Skeletal muscle satellite cell (primary cell): Measurements from ENCODE around the gene NPTN.

Experiments
- H3K27me3 ChIP-seq: 2 replicates; pipeline ENCODE4 v1.7.0; 2013; ENCODE audit warnings: low read length; ENCODE audit not compliant: control insufficient read depth, insufficient read depth
- H3K36me3 ChIP-seq: 2 replicates; pipeline ENCODE4 v1.7.0; 2013; ENCODE audit warnings: mild to moderate bottlenecking, control low read depth, low read length; ENCODE audit not compliant: insufficient read depth
- H3K4me1 ChIP-seq: 2 replicates; pipeline ENCODE4 v1.7.0; 2013; ENCODE audit warnings: low read length; ENCODE audit not compliant: control insufficient read depth, insufficient read depth
- H3K4me2 ChIP-seq: 2 replicates; pipeline ENCODE4 v1.7.0; 2013; ENCODE audit warnings: mild to moderate bottlenecking, low read length
- H3K4me3 ChIP-seq: 2 replicates; pipeline ENCODE4 v1.7.0; 2013; ENCODE audit warnings: low read length
- H3K9ac ChIP-seq: 2 replicates; pipeline ENCODE4 v1.7.0; 2013; ENCODE audit warnings: mild to moderate bottlenecking, low read depth, low read length, moderate library complexity
- H3K9me3 ChIP-seq: replicated peaks from 2 replicates; pipeline ENCODE4 v1.7.0; 2013; ENCODE audit warnings: mild to moderate bottlenecking, control low read depth, low read length

Gene NPTN

DNA sequence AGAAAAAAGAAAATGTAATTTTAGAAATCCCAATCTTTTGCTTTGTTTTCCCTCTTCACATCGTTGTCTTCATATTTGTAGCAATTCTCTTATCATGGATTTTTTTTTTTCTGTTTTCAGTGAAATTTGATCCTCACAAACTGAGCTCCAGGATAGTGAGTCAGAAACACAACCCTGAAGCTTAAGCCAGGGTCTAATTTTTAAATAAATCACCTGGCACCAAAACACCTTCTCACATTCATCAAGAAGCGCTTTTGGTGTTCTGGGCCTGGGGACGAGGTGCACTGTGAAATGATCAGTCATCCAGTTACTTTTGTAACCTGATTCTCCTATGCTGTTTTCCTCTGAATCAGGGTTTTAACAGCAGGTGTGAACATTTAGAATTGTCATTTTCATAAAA lies 102.5 kb downstream of the NPTN start:
- H3K27me3 ChIP-seq, result no peaks in the 10 kb centered on the region
- no peak overlapping the region for H3K4me3 ChIP-seq
- H3K36me3 ChIP-seq, result no peaks in the 10 kb centered on the region
- no peaks in the 10 kb centered on the region for H3K9me3 ChIP-seq
- no peak overlapping the region for H3K4me2 ChIP-seq
- no peak overlapping the region for H3K9ac ChIP-seq
- no peaks in the 10 kb centered on the region for H3K4me1 ChIP-seq

- Histone ChIP-seq H3K4me1 (no peaks in the 10 kb centered on the region), H3K4me2 (no peak overlapping the region), H3K4me3 (no peak overlapping the region), H3K27me3 (no peaks in the 10 kb centered on the region), H3K9me3 (no peaks in the 10 kb centered on the region), H3K36me3 (no peaks in the 10 kb centered on the region), H3K9ac (no peak overlapping the region)
Observed at GRCh38 chr15:73527598-73527997, 105.6 kb downstream of the NPTN start.

DNA sequence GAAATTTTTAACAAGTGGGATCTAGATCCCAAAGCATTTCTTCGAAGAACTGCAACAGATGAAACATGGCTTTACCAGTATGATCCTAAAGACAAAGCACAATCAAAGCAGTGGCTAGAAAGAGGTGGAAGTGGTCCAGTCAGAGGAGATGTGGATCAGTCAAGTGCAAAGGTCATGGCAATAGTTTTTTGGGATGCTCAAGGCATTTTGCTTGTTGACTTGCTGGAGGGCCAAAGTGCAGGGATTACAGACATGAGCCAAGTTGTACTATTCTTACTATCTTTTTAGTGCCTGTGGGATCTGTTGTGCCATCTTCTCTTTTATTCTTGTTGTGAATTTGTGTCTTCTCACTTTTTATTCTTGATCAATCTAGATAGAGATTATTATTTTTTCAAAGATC lies 108.3 kb downstream of the NPTN start:
- Histone ChIP-seq H3K27me3 (no peaks in the 10 kb centered on the region), H3K36me3 (no peaks in the 10 kb centered on the region), H3K4me1 (no peaks in the 10 kb centered on the region), H3K4me3 (no peak overlapping the region), H3K9ac (no peak overlapping the region), H3K4me2 (no peak overlapping the region), H3K9me3 (no peaks in the 10 kb centered on the region)

DNA sequence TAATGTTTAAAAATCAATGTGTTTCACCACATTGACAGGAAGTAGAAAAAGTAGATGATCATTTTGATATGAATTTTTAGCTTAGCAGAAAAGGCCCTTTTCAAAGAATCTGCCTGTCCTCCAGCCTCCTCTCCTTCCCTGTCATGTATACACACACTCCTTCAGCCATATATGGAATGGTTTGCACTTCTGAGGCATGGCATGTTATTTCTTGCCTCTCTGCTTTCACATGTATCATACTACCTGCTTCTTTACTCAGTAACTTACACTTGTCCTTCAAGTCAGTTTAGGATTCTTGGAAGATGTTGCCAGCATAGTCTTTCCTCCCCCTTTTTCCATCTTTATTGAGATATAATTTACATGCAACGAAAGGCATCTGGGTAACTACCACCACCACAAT lies 111.2 kb downstream of the NPTN start:
- Histone ChIP-seq H3K36me3 (no peaks in the 10 kb centered on the region), H3K4me2 (no peak overlapping the region)

GRCh38 chr15:73518876-73519733 lies 114.1 kb downstream of the NPTN start:
- Histone ChIP-seq H3K4me1 (no peaks in the 10 kb centered on the region), H3K27me3 (no peaks in the 10 kb centered on the region), H3K36me3 (no peaks in the 10 kb centered on the region), H3K4me2 (no peak overlapping the region), H3K9ac (no peak overlapping the region), H3K9me3 (no peaks in the 10 kb centered on the region), H3K4me3 (no peak overlapping the region)

More for the DNA sequence above, 111.2 kb downstream of the NPTN start:
- Histone ChIP-seq H3K9ac (no peak overlapping the region), H3K4me1 (no peaks in the 10 kb centered on the region), H3K27me3 (no peaks in the 10 kb centered on the region), H3K4me3 (no peak overlapping the region), H3K9me3 (no peaks in the 10 kb centered on the region)

DNA sequence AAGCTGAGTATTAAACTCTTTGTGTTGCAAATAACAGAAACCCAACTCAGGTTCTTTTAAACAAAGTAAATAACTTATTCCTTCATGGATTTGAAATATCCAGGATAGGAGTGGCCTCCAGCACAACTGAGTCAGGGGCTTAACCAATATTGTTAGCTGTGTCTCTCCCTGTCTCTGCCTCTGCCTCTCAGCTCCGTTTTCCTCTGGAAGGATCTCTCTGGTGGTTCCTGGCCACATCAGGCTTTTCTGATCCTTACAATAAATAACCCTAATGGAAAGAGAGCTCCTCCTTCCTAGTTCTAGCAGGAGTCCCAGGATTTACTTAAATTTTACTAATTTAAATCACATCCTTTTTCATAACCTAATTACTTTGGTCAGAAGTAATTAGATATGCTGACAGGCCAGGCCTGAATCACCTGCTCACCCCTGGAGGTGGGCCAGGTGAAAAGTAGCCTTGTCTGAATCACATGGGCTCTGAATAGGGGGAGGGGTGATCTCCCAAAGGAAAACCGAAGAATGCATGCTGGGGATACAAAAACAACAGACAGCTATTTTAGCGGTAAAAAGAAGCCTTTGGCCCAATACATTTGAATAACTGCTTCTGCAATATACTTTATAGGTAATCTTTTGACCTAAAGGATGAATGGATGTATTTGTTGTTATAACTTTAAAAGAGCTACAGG lies 114.9 kb downstream of the NPTN start:
- Histone ChIP-seq H3K36me3 (no peaks in the 10 kb centered on the region), H3K9ac (no peak overlapping the region), H3K4me3 (no peak overlapping the region), H3K4me1 (no peaks in the 10 kb centered on the region), H3K27me3 (no peaks in the 10 kb centered on the region), H3K4me2 (no peak overlapping the region), H3K9me3 (no peaks in the 10 kb centered on the region)

DNA sequence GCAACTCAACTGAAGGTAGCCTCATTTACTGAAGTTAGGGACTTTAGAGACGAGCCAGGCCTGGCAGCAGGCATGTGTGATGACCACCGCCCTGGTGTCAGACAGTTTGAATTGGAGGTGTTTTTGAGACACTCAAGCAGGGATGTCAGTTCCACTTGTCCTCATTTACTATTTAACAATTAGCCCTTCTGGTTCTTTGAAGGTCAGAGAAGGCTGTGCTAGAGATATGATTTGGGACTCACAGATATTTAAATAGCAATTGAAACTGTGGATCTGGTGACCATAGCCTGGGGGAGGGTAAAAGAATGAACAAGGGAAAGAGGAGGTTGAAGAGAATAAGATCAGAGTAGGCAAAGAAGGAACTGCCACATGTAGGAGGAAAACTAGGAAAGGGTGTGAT lies 115.6 kb downstream of the NPTN start:
- no peak overlapping the region for H3K4me3 ChIP-seq

GRCh38 chr15:73515527-73515926 lies 117.7 kb downstream of the NPTN start:
- Histone ChIP-seq H3K4me2 (no peak overlapping the region), H3K9me3 (no peaks in the 10 kb centered on the region), H3K9ac (no peak overlapping the region), H3K27me3 (no peaks in the 10 kb centered on the region), H3K4me3 (no peak overlapping the region), H3K4me1 (no peaks in the 10 kb centered on the region), H3K36me3 (no peaks in the 10 kb centered on the region)

More for the DNA sequence above, 115.6 kb downstream of the NPTN start:
- no peaks in the 10 kb centered on the region for H3K27me3 ChIP-seq
- H3K36me3 ChIP-seq, result no peaks in the 10 kb centered on the region
- no peak overlapping the region for H3K9ac ChIP-seq
- H3K9me3 ChIP-seq, result no peaks in the 10 kb centered on the region
- H3K4me1 ChIP-seq, result no peaks in the 10 kb centered on the region
- H3K4me2 ChIP-seq, result no peak overlapping the region
